Memory B cell (primary cell): ENCODE data around the gene MRPS11.
"Not testable (repeated sequence)": the region's sequence is repeated elsewhere in the genome, so short reads cannot be mapped to it uniquely, and the experiment has no call there.

Experiments used
- ATAC-seq: fragments of 150-1000 bp; cut with Tn5 transposase; 2 replicates; pipeline ENCODE4 v1.10.0; 2021; ENCODE audit warnings: low read depth, mild to moderate bottlenecking, moderate library complexity
- DNase-seq, 2 donors: peaks; one replicate each; pipeline ENCODE4 v3.0.0; 2022; ENCODE audit warnings: low spot score in 2 of 2
- H3K27ac Mint-ChIP-seq: one replicate; pipeline ENCODE4 v1.8.0; 2022; ENCODE audit warnings: mild to moderate bottlenecking, moderate library complexity, mixed read lengths
- H3K27me3 Mint-ChIP-seq: one replicate; pipeline ENCODE4 v1.8.0; 2022; ENCODE audit warnings: mixed read lengths
- H3K36me3 Mint-ChIP-seq: one replicate; pipeline ENCODE4 v1.8.0; 2022; ENCODE audit warnings: mild to moderate bottlenecking, mixed read lengths
- H3K4me1 Mint-ChIP-seq: one replicate; pipeline ENCODE4 v1.8.0; 2022; ENCODE audit warnings: mixed read lengths
- H3K4me3 Mint-ChIP-seq: one replicate; pipeline ENCODE4 v1.8.0; 2022; ENCODE audit warnings: mild to moderate bottlenecking, moderate library complexity, mixed read lengths
- H3K9me3 Mint-ChIP-seq: one replicate; pipeline ENCODE4 v1.8.0; 2022; ENCODE audit warnings: mixed read lengths

The MRPS11 gene

DNA sequence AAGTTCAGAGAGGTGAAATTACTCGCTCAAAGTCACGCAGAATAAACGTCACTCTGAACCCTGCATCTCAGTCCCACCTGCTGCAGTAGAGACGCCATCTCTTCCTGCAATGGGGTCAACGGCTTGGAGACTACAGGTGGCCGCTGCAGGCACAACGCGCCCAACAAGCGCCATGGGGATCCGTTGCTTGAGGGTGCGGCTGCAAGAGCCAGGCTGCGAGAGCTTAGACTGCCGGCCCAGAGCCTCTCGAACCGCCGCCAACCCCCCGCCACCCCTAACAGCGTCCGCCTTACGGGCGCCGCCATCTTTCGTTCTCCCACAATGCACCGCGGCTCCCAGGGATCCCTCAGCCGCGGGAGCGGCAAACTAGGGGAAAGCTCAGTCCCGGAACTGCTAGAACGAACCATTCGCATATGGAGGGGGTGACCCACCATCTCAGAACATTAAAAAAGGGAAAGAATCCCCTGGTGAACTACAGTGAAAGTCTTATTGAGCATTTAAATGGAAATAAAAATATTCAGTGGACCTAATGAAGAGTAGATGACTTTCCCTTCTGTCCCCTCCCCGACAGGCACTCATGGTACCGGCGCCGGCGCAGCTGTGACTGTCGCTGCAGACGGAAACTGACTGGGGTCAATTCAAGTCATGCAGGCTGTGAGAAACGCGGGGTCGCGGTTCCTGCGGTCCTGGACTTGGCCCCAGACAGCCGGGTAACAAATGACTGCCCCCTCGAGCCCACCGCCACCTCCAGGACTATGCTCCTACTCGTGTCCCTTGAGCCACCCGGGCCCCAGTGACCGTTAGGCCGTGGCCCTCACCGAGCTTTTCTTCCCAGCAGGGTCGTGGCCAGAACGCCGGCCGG lies at the start of gene MRPS11, which contains the start of gene MRPL46:
MRPS11 (plus strand) TSS at position 636 of the 862 bp plus-strand sequence; CDS start at position 646, 10 bp downstream.
MRPL46 (minus strand) TSS at position 316 of the 862 bp plus-strand sequence; CDS start at position 305, 11 bp downstream.
- Mint-ChIP-seq H3K4me3 (peak within 1 kb of the TSS; percentile 96), H3K9me3 (no peaks in the 10 kb centered on the region), H3K4me1 (peaks cover 13% of the 10 kb centered on the region), H3K27ac (peak within 1 kb of the TSS; percentile 97), H3K27me3 (no peaks in the 10 kb centered on the region), H3K36me3 (peaks cover 17% of the 10 kb centered on the region)
- DNase-seq, result peak; percentile 88 to 92
- ATAC-seq, result peak; percentile 90

GRCh38 chr15:88419830-88420229 lies 47.7 kb upstream of the MRPS11 start:
- ATAC-seq (no peak), DNase-seq (no peak)
- H3K4me1 Mint-ChIP-seq, result no peaks in the 10 kb centered on the region
- no peak overlapping the region for H3K27ac Mint-ChIP-seq
- H3K9me3 Mint-ChIP-seq, result no peaks in the 10 kb centered on the region
- peaks cover 6% of the 10 kb centered on the region for H3K27me3 Mint-ChIP-seq
- no peaks in the 10 kb centered on the region for H3K36me3 Mint-ChIP-seq
- no peak overlapping the region for H3K4me3 Mint-ChIP-seq

- H3K4me3 Mint-ChIP-seq, result no peak overlapping the region
- no peak overlapping the region for H3K27ac Mint-ChIP-seq
- no peaks in the 10 kb centered on the region for H3K4me1 Mint-ChIP-seq
- DNase-seq (no peak), ATAC-seq (no peak)
- peaks cover 6% of the 10 kb centered on the region for H3K27me3 Mint-ChIP-seq
- H3K9me3 Mint-ChIP-seq, result no peaks in the 10 kb centered on the region
- no peaks in the 10 kb centered on the region for H3K36me3 Mint-ChIP-seq
Measured at GRCh38 chr15:88423331-88423730, 44.2 kb upstream of the MRPS11 start.

GRCh38 chr15:88426304-88426703 lies 41.2 kb upstream of the MRPS11 start:
- H3K36me3 Mint-ChIP-seq, result no peaks in the 10 kb centered on the region
- H3K9me3 Mint-ChIP-seq, result no peaks in the 10 kb centered on the region
- no peak overlapping the region for H3K27ac Mint-ChIP-seq
- H3K4me3 Mint-ChIP-seq, result no peak overlapping the region
- H3K4me1 Mint-ChIP-seq, result peaks cover 3% of the 10 kb centered on the region
- peaks cover 8% of the 10 kb centered on the region for H3K27me3 Mint-ChIP-seq
- ATAC-seq, result no peak
- no peak for DNase-seq

GRCh38 chr15:88428053-88428452 lies 39.5 kb upstream of the MRPS11 start:
- Mint-ChIP-seq H3K4me3 (no peak overlapping the region), H3K27me3 (peaks cover 8% of the 10 kb centered on the region), H3K27ac (no peak overlapping the region), H3K36me3 (no peaks in the 10 kb centered on the region), H3K9me3 (no peaks in the 10 kb centered on the region), H3K4me1 (peaks cover 3% of the 10 kb centered on the region)
- no peak for ATAC-seq
- DNase-seq, result no peak

DNA sequence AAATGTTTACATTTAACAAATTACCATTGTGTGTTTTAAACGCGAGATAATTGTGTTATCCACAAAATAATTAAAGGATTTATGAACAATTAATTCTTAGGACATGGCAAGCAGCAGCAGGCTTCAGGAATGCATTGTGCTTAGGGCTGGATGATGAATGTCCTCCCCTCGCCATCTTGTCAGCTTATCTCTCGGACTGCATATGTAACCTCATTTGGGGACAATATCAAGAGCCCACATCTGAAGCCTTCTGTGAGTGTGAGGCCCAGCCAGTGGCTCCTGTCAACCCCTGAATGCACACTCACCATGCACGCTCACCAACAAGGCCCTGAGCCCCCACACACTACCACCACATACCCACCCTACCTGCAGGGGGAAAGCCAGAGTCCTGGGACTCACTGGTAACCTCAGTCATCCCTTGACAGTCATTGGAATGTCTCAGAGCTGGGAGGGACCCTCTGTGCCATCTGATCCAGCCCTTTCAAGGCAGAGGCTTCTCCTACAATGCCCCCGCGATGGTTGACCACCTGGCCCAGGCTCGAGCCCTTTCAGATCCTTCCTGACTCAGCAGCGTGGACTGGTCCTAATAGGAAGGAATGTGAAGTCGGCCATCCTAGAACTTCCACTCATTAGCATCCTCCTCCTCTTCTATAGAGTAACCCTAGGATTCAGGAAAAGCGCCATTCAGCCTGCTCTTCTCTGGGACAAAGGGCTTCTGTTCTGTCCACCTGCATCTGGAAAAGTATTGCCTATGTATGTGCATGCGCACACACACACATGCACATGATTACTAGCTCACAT lies 38.5 kb upstream of the MRPS11 start:
- DNase-seq (no peak), ATAC-seq (no peak)
- H3K27me3 Mint-ChIP-seq, result peaks cover 8% of the 10 kb centered on the region
- no peak overlapping the region for H3K27ac Mint-ChIP-seq
- no peak overlapping the region for H3K4me3 Mint-ChIP-seq
- no peaks in the 10 kb centered on the region for H3K36me3 Mint-ChIP-seq
- H3K9me3 Mint-ChIP-seq, result no peaks in the 10 kb centered on the region
- peaks cover 3% of the 10 kb centered on the region for H3K4me1 Mint-ChIP-seq

GRCh38 chr15:88430051-88430450 lies 37.5 kb upstream of the MRPS11 start:
- no peak overlapping the region for H3K27ac Mint-ChIP-seq
- H3K9me3 Mint-ChIP-seq, result no peaks in the 10 kb centered on the region

DNA sequence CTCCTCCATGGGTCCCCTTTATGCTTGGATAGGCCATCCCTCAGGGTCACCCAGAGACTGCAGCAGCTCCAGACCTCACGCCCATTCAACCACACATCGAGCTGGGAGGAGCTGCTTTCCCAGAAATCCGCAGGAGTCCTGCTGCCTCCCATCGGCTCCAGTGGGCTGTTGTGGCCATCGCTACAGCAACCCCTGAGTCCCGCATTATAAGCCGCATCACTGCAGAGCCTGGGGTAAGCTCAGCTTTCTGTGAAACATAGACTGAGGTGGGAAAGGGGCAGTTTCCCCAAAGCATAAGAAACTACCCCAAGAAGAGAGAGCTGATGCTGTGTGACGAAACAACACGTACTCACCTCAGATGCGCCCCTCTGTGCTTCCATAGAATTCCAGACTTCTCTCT lies 36.1 kb upstream of the MRPS11 start:
- DNase-seq, result no peak
- Mint-ChIP-seq H3K27ac (no peak overlapping the region), H3K9me3 (no peaks in the 10 kb centered on the region), H3K36me3 (no peaks in the 10 kb centered on the region), H3K4me1 (peaks cover 3% of the 10 kb centered on the region), H3K27me3 (peaks cover 12% of the 10 kb centered on the region), H3K4me3 (no peak overlapping the region)
- ATAC-seq, result no peak

More at GRCh38 chr15:88430051-88430450, 37.5 kb upstream of the MRPS11 start:
- Mint-ChIP-seq H3K4me3 (no peak overlapping the region), H3K36me3 (no peaks in the 10 kb centered on the region), H3K4me1 (peaks cover 3% of the 10 kb centered on the region), H3K27me3 (peaks cover 8% of the 10 kb centered on the region)
- ATAC-seq (no peak), DNase-seq (no peak)

- ATAC-seq, result no peak
- Mint-ChIP-seq H3K27me3 (peaks cover 19% of the 10 kb centered on the region), H3K27ac (no peak overlapping the region), H3K4me3 (no peak overlapping the region), H3K36me3 (no peaks in the 10 kb centered on the region), H3K9me3 (no peaks in the 10 kb centered on the region), H3K4me1 (peaks cover 3% of the 10 kb centered on the region)
- DNase-seq, result no peak
Measured at GRCh38 chr15:88433046-88433685, 34.3 kb upstream of the MRPS11 start.

DNA sequence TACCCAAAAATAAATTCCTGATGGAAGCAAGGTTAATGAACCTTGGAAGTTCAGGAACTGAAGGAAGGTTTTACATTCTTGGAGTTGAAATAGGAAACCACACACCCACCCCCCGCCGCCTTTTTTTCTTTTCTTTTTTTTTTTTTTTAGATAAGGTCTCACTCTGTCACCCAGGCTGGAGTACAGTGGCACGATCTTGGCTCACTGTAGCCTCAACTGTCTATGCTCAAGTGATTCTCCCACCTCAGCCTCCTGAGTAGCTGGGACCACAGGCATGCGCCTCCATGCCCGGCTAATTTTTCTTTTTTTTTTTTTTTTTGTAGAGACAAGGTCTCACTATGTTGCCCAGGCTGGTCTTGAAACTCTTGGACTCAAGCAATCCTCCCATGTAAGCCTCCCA lies 33.4 kb upstream of the MRPS11 start:
- H3K36me3 Mint-ChIP-seq, ATAC-seq, H3K9me3 Mint-ChIP-seq, H3K27ac Mint-ChIP-seq, H3K4me1 Mint-ChIP-seq, DNase-seq, H3K4me3 Mint-ChIP-seq: not testable (repeated sequence)
- H3K27me3 Mint-ChIP-seq, result peaks cover 20% of the 10 kb centered on the region

DNA sequence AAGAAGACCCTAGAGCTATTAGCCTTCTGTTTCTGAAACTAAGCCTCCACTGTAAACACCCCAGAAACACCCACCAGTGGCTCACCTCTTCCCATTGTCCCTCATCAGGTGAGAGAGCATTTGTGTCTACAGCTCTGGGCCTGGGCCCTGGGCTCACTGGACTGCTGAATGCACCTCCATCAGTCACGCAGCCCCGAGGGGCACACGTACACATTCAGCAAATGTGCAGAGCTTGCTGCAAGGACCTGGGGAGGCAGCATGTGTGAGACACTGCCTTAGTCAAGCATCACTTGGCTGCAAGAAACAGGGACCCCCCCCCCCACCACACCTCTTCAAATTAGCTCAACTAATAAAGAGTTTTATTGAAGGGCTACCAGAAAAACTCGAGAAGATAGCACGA lies 29.3 kb upstream of the MRPS11 start:
- H3K4me1 Mint-ChIP-seq, result no peaks in the 10 kb centered on the region
- peaks cover 2% of the 10 kb centered on the region for H3K9me3 Mint-ChIP-seq
- no peak overlapping the region for H3K4me3 Mint-ChIP-seq
- no peaks in the 10 kb centered on the region for H3K36me3 Mint-ChIP-seq
- DNase-seq, result no peak
- H3K27me3 Mint-ChIP-seq, result peaks cover 26% of the 10 kb centered on the region
- no peak for ATAC-seq
- no peak overlapping the region for H3K27ac Mint-ChIP-seq

- no peak overlapping the region for H3K27ac Mint-ChIP-seq
- DNase-seq, result no peak
Measured at GRCh38 chr15:88440021-88440420, 27.5 kb upstream of the MRPS11 start.

DNA sequence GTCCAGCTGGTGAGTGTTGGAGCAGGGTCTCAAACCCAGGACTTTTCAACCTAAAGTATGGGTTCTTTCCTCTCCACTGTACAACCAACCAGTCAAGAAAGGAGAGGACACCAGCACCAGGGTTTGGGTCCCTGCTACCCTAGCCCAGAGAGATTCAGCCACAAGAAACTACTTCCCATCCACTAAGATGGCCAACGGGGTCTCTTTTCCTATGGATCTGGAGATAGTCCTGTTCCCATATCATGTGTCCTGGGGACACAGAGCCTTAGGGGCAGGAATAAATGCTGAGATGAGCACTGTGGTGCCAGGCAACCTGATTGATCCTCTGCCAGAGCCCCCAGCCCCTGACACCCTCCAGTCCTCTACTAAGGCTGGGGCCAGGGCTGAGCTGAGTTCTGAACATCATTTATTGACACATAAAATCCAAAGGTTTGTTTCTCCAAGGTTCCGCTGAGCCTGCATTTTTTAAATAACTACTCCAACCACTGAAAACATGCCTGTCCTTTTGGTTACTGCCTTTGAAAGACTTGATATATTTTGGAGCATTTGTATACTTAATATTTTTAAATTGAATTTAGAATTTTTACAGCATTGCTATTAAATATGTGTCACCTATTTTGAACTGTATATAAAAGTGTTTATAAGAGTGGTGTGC lies 26.3 kb upstream of the MRPS11 start:
- Mint-ChIP-seq H3K27me3 (peaks cover 22% of the 10 kb centered on the region), H3K4me1 (no peaks in the 10 kb centered on the region)

More at GRCh38 chr15:88440021-88440420, 27.5 kb upstream of the MRPS11 start:
- Mint-ChIP-seq H3K9me3 (peaks cover 13% of the 10 kb centered on the region), H3K27me3 (peaks cover 26% of the 10 kb centered on the region), H3K4me3 (no peak overlapping the region), H3K36me3 (peaks cover 2% of the 10 kb centered on the region), H3K4me1 (no peaks in the 10 kb centered on the region)
- no peak for ATAC-seq

More for the DNA sequence above, 26.3 kb upstream of the MRPS11 start:
- Mint-ChIP-seq H3K36me3 (peaks cover 2% of the 10 kb centered on the region), H3K4me3 (no peak overlapping the region), H3K9me3 (peaks cover 15% of the 10 kb centered on the region), H3K27ac (no peak overlapping the region)
- no peak for ATAC-seq
- DNase-seq, result no peak
